Measurements from ENCODE around the gene UTP25. TPM values are rescaled to one million over a fixed set of nuclear protein-coding genes. Genes with fewer than 3 reads are reported as not detected.
"Not testable (repeated sequence)": the region's sequence is repeated elsewhere in the genome, so short reads cannot be mapped to it uniquely, and the experiment has no call there.

UTP25 gene, protein sequence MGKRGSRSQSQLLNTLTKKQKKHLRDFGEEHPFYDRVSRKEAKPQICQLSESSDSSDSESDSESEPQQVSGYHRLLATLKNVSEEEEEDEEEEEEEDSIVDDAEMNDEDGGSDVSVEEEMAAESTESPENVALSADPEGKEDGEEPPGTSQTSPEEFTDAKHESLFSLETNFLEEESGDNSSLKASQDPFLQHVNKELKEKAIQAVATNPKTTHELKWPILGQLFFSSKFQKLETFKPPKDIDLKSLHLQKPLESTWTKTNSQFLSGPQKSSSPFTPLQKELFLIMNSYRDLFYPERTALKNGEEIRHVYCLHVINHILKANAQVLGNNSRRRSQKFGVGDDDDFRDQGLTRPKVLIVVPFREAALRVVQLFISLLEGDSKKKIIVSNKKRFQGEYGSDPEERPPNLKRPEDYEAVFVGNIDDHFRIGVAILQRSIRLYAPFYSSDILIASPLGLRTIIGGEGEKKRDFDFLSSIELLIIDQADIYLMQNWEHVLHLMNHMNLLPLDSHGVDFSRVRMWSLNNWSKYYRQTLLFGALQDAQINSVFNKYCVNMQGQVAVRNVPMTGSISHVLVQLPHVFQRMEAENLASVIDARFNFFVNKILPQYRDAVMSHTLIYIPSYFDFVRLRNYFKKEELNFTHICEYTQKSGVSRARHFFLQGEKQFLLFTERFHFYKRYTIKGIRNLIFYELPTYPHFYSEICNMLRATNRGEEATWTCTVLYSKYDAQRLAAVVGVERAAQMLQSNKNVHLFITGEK
- total RNA-seq (2014; rRNA removed; shearing (Covaris generic)), result 28.8 and 29.2 TPM in 2 replicates
- 10.0 and 13.3 TPM in 2 replicates for polyA plus RNA-seq (2014; cell fraction: nucleus; rRNA removed)

DNA sequence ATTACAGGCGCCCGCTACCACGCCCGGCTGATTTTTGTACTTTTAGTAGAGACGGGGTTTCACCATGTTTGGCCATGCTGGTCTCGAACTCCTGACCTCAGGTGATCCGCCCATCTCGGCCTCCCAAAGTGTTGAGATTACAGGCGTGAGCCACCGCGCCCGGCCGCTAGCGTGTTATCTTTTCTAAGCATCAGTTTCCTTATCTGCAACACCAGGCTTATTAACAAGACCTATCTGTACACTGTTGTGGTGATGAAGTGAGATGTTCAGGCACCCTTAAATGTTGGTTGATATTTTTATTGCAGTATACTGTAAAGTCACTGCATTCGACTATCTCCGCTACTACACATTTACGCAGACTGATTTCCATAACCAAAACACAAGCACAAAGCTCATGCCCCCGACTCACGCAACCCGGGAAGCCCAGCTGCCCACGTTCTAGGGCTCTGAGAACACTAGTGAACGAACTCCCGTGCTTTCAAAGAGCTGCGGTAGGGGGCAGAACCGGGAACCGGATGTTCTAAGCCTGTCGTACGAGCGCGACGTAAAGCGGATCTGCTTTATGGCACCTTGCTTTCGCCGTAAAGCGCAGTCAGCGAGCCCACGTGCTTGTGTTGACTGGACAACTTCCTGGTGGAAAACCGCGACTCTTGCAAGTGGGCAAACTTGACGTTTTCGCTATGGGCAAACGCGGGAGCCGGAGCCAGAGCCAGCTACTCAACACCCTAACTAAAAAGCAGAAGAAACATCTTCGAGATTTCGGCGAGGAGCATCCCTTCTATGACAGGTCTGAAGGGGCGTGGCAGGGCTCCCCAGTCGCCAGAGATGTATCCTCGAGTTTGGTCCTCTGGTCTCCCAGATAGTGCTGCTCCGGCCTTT, at the start of gene UTP25:
TSS of gene UTP25 (plus strand) at position 589 of the 879 bp plus-strand sequence. CDS start at position 681, 92 bp downstream.
- peak; percentile 98 for DNase-seq (ENCODE audit: extremely low read depth, low read depth)

GRCh38 chr1:209778102-209778501, 49.7 kb upstream of the UTP25 start:
- DNase-seq (ENCODE audit: extremely low read depth, low read depth), result no peak

- no peak for DNase-seq (ENCODE audit: extremely low read depth, low read depth)
These were observed 47.5 kb upstream of the UTP25 start for GRCh38 chr1:209780268-209780667.

DNA sequence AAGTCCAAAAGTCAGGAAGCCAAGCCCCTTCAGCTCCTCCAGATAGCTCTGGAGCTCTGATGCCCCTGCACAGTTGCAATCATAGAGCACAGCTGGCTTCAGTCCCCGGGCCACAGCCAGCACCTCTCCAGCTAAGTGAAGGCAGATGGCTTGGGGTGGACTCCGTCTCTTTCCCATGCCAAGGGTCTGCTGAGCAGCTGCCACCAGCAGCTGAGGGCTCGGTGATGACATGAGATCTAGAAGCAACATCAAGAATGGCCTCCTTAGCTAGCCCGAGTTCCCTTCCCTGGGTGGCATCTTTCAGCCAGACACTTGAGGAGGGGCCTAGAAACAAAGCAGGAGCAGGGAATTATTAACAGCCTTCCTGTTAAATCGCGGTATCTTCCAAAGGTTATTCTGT, 44.4 kb upstream of the UTP25 start:
- no peak for DNase-seq (ENCODE audit: extremely low read depth, low read depth)

DNA sequence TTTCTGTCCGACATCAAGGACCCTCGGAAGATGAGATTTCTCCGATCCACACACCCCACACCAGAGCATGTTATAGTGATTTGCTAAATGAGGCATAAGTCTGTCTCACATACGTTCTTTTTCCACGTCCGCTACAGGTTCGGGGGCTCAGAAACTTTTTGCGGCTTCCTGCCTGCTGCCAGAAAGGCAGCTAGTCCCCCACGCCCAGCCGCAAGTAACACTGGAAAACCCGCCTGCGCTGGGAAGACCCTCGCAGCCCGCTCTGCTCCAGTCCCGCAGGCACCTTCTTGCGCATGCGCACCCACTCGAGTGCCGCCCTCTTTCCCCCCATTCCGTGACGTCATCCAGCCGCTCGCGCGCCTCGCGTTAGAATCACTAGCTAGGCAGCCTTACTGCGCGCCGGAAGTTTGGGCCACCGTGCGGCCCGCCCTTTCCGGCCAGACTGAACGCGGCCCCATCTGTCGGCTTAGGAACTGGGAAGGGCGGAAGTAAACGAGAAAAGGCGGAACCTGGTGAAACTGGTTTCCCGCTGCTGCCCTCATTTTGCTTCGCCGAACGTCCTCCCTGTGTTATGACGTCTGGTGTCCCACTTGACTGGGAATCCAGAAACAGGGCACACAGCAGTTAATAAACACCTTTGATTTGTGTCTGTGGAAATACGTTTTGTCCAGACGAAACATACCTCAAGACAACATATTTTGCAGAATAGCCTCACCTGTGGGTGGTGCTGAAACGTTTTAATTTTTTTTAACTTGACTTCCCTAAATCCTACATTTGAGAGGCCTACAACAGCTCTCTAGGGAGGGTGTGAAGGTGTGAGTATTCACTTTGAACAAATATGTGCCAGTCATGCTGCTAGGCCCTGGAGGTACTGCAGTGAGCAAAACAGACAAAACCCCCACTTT, 43.3 kb upstream of the UTP25 start, which contains the start of gene C1orf74:
TSS of gene C1orf74 (minus strand) at position 295 of the 905 bp plus-strand sequence. CDS start 925 bp downstream, outside the sequence.
- peak; percentile 99 for DNase-seq (ENCODE audit: extremely low read depth, low read depth)

DNA sequence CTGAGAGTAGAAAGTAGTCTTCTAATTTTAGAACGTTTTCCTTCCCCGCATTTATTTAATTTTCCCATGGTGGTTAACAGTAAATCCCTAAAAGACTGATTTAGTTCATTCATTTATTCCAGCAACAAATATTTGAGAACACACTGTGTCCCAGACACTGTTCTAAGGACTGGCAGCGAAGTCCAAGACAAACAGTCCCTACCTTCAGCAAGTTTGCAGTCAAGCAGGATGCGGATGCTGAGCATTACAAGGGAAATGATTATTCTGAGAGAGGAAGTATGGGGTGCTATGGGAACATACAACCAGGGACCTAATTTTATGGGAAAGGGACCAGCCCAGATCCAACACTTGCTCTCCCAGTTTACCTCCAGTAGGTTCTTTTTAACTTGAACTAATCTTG, 42.2 kb upstream of the UTP25 start:
- DNase-seq (ENCODE audit: extremely low read depth, low read depth), result no peak

- DNase-seq (ENCODE audit: extremely low read depth, low read depth), result no peak
These were observed 41.6 kb upstream of the UTP25 start for GRCh38 chr1:209786146-209786545.

GRCh38 chr1:209787551-209787950, 40.2 kb upstream of the UTP25 start:
- no peak for DNase-seq (ENCODE audit: extremely low read depth, low read depth)

- no peak for DNase-seq (ENCODE audit: extremely low read depth, low read depth)
These were observed 38.5 kb upstream of the UTP25 start for GRCh38 chr1:209789245-209789644.

GRCh38 chr1:209790286-209791193, 37.2 kb upstream of the UTP25 start:
- no peak for DNase-seq (ENCODE audit: extremely low read depth, low read depth)

DNA sequence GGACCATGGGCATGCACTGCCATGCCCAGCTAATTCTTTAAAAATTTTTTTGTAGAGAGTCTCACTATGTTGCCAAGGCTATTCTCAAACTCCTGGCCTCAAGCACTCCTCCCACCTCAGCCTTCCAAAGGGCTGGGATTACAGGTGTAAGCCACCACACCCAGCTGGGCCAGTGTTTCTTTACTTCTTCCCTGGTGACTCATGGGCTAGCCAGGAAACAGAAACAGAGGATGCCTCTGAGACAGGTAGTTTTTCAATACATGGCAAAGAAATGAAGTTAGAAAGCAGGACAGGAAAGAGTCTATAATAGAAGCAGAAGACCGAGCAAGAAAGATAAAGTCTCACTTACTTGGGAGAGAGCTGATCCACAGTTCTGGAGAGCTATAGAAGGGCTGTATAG, 35.9 kb upstream of the UTP25 start:
- DNase-seq (ENCODE audit: extremely low read depth, low read depth), result no peak

DNA sequence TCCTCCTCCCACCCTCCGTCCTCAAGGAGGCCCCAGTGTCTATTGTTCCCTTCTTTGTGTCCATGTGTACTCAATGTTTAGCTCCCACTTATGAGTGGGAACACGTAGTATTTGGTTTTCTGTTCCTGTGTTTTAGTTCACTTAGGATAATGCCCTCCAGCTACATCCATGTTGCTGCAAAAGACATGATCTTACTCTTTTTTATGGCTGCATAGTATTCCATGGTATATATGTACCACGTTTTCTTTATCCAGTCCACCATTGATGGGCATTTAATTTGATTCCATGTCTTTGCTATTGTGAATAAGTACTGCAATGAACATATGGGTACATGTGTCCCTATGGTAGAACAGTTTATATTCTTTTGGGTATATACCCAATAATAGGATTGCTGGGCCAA, 34.1 kb upstream of the UTP25 start:
- DNase-seq (ENCODE audit: extremely low read depth, low read depth), result not testable (repeated sequence)

GRCh38 chr1:209797978-209798639, 29.7 kb upstream of the UTP25 start:
- DNase-seq (ENCODE audit: extremely low read depth, low read depth), result no peak

GRCh38 chr1:209800984-209801834, 26.6 kb upstream of the UTP25 start:
- DNase-seq (ENCODE audit: extremely low read depth, low read depth), result no peak

DNA sequence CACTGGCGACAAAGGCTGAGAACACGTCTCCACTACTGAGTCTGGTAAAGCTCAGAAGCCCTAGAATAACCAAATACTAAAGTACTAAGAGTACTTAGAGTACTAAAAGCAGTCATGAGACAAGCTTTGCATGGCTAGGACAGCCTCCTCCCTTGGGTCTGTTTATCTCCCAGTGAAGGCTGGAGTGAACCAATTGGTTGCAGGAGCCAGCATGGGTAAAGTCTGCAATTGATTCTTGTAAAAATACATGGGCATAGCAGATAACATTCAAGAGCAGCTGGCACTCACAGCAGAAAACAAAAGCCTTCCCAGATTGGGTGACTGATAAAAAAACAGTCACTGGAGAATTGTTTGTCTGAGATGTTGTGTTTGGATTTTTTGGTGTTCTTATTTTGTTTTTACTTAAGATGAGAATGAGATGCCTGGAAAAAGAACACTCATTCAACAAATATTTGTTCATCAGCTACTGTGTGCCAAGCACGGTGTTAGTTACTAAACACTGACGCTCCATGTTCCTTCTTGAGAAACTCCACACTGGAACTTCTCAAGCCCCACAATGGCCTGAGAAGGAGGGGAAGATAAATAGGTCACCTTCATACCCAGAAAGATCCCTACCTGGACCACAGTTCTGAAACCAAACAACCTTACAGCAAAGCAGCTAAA, 25.5 kb upstream of the UTP25 start:
- no peak for DNase-seq (ENCODE audit: extremely low read depth, low read depth)

GRCh38 chr1:209802780-209803152, 25.0 kb upstream of the UTP25 start:
- DNase-seq (ENCODE audit: extremely low read depth, low read depth), result no peak

GRCh38 chr1:209803568-209803967, 24.2 kb upstream of the UTP25 start:
- DNase-seq (ENCODE audit: extremely low read depth, low read depth), result no peak

Data from NCI-H460 (cell line).